NB4 (cell line): ENCODE results near the gene PCDHB3.

ENCODE experiments used
- CTCF ChIP-seq: IDR thresholded peaks from one replicate; pipeline ENCODE4 v1.5.1; 2012; ENCODE audit warnings: low read depth, low read length
- MAX ChIP-seq: IDR thresholded peaks from 2 replicates; pipeline ENCODE4 v1.6.1; 2011; ENCODE audit warnings: low read depth, low read length
- POLR2A ChIP-seq: IDR thresholded peaks from 2 replicates; pipeline ENCODE4 v1.6.1; 2011; ENCODE audit warnings: mild to moderate bottlenecking; ENCODE audit not compliant: insufficient read length; ENCODE audit errors: extremely low read depth

GRCh38 chr5:141127305-141127704 lies 27.0 kb downstream of the PCDHB3 start:
- TF ChIP-seq POLR2A (no peak), CTCF (no peak), MAX (no peak)
